ENCODE measurements around the gene COX19.
"Not testable (repeated sequence)": the region's sequence is repeated elsewhere in the genome, so short reads cannot be mapped to it uniquely, and the experiment has no call there.

Gene COX19

GRCh38 chr7:1011297-1012003 lies 36.1 kb upstream of the COX19 start:
- in situ Hi-C loops (cut with HindIII; ENCODE audit: low sequenced_read_pairs) = no loop called here

GRCh38 chr7:1010226-1010625 lies 34.9 kb upstream of the COX19 start:
- in situ Hi-C loops (cut with HindIII; ENCODE audit: low sequenced_read_pairs) = no loop called here

- in situ Hi-C loops (cut with HindIII; ENCODE audit: low sequenced_read_pairs) = no loop called here
Measured at GRCh38 chr7:1009747-1010146, 34.4 kb upstream of the COX19 start.

- in situ Hi-C loops (cut with HindIII; ENCODE audit: low sequenced_read_pairs) = no loop called here
Measured at GRCh38 chr7:1008733-1009363, 33.5 kb upstream of the COX19 start.

- in situ Hi-C loops (cut with HindIII; ENCODE audit: low sequenced_read_pairs) = no loop called here
Measured at GRCh38 chr7:1007901-1008300, 32.6 kb upstream of the COX19 start.

GRCh38 chr7:1005303-1005702 lies 30.0 kb upstream of the COX19 start:
- in situ Hi-C loops (cut with HindIII; ENCODE audit: low sequenced_read_pairs) = no loop called here

GRCh38 chr7:1004018-1004852 lies 28.9 kb upstream of the COX19 start:
- in situ Hi-C loops (cut with HindIII; ENCODE audit: low sequenced_read_pairs) = no loop called here

GRCh38 chr7:1002445-1002844 lies 27.1 kb upstream of the COX19 start:
- in situ Hi-C loops (cut with HindIII; ENCODE audit: low sequenced_read_pairs) = not testable (repeated sequence)

- in situ Hi-C loops (cut with HindIII; ENCODE audit: low sequenced_read_pairs) = not testable (repeated sequence)
Measured at GRCh38 chr7:1002026-1002425, 26.7 kb upstream of the COX19 start.

- in situ Hi-C loops (cut with HindIII; ENCODE audit: low sequenced_read_pairs) = not testable (repeated sequence)
Measured at GRCh38 chr7:1001069-1001770, 25.9 kb upstream of the COX19 start.

- in situ Hi-C loops (cut with HindIII; ENCODE audit: low sequenced_read_pairs) = no loop called here
Measured at GRCh38 chr7:999941-1000935, 24.9 kb upstream of the COX19 start.

- in situ Hi-C loops (cut with HindIII; ENCODE audit: low sequenced_read_pairs) = no loop called here
Measured at GRCh38 chr7:999149-999879, 24.0 kb upstream of the COX19 start.

GRCh38 chr7:997404-998395 lies 22.4 kb upstream of the COX19 start:
- in situ Hi-C loops (cut with HindIII; ENCODE audit: low sequenced_read_pairs) = no loop called here

- in situ Hi-C loops (cut with HindIII; ENCODE audit: low sequenced_read_pairs) = no loop called here
Measured at GRCh38 chr7:996079-996872, 20.9 kb upstream of the COX19 start.

- in situ Hi-C loops (cut with HindIII; ENCODE audit: low sequenced_read_pairs) = no loop called here
Measured at GRCh38 chr7:995571-995970, 20.2 kb upstream of the COX19 start.

GRCh38 chr7:994592-995308 lies 19.4 kb upstream of the COX19 start:
- in situ Hi-C loops (cut with HindIII; ENCODE audit: low sequenced_read_pairs) = no loop called here
